ENCODE measurements around the gene C1GALT1. TPM values are rescaled to one million over a fixed set of nuclear protein-coding genes. Genes with fewer than 3 reads are reported as not detected.

C1GALT1 gene
- total RNA-seq, 1 donor from 2014 or later, result 63.4 TPM

- Mint-ChIP-seq H3K4me3 (ENCODE audit: low read depth) (no peak overlapping the region), H3K9me3 (ENCODE audit: low read depth) (peaks cover 28% of the 10 kb centered on the region), H3K36me3 (ENCODE audit: insufficient read depth) (peaks cover 41% of the 10 kb centered on the region), H3K27me3 (no peaks in the 10 kb centered on the region), H3K4me1 (ENCODE audit: low read depth) (peaks cover 10% of the 10 kb centered on the region), H3K27ac (no peak overlapping the region)
- DNase-seq (ENCODE audit: low spot score, unreplicated experiment), result no peak
- TF ChIP-seq CTCF (IDR thresholded peaks at IDR 0.05; ENCODE audit: unreplicated experiment), result no peak
Measured at GRCh38 chr7:7228967-7229366, 46.6 kb downstream of the C1GALT1 start.

GRCh38 chr7:7231000-7231399 lies 48.7 kb downstream of the C1GALT1 start:
- DNase-seq (ENCODE audit: low spot score, unreplicated experiment), result no peak
- H3K27me3 Mint-ChIP-seq, result no peaks in the 10 kb centered on the region
- no peak overlapping the region for H3K4me3 Mint-ChIP-seq (ENCODE audit: low read depth)
- peaks cover 29% of the 10 kb centered on the region for H3K36me3 Mint-ChIP-seq (ENCODE audit: insufficient read depth)
- TF ChIP-seq CTCF (IDR thresholded peaks at IDR 0.05; ENCODE audit: unreplicated experiment), result no peak
- peaks cover 18% of the 10 kb centered on the region for H3K4me1 Mint-ChIP-seq (ENCODE audit: low read depth)
- peaks cover 17% of the 10 kb centered on the region for H3K9me3 Mint-ChIP-seq (ENCODE audit: low read depth)
- H3K27ac Mint-ChIP-seq, result no peak overlapping the region

DNA sequence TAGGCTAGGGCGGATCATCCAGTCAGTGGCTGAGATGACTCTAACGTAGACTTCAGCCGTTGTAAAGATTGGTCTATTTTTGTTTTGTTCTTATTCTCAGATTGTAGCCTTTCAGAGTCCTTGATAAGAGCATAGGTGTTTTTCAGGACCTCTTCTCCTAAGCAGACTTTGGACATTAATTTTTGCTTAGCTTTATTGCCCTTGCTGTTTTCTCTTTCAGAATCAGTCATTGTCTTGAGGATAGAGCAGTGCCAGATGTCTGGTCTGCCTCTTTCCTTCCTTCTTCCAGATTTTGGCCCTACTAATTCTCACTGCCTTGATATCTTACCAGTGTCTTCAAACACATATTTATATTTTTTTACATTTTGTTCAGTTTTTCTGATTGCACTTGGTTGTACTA lies 49.5 kb downstream of the C1GALT1 start:
- peak overlapping the region; percentile 56 for H3K27ac Mint-ChIP-seq
- peaks cover 17% of the 10 kb centered on the region for H3K9me3 Mint-ChIP-seq (ENCODE audit: low read depth)
- H3K36me3 Mint-ChIP-seq (ENCODE audit: insufficient read depth), result peaks cover 28% of the 10 kb centered on the region
- H3K4me1 Mint-ChIP-seq (ENCODE audit: low read depth), result peaks cover 19% of the 10 kb centered on the region
- H3K27me3 Mint-ChIP-seq, result no peaks in the 10 kb centered on the region
- DNase-seq (ENCODE audit: low spot score, unreplicated experiment), result no peak
- TF ChIP-seq CTCF (IDR thresholded peaks at IDR 0.05; ENCODE audit: unreplicated experiment), result no peak
- no peak overlapping the region for H3K4me3 Mint-ChIP-seq (ENCODE audit: low read depth)

- DNase-seq (ENCODE audit: low spot score, unreplicated experiment), result no peak
- peaks cover 14% of the 10 kb centered on the region for H3K9me3 Mint-ChIP-seq (ENCODE audit: low read depth)
- H3K27me3 Mint-ChIP-seq, result no peaks in the 10 kb centered on the region
- TF ChIP-seq CTCF (IDR thresholded peaks at IDR 0.05; ENCODE audit: unreplicated experiment), result no peak
- H3K4me3 Mint-ChIP-seq (ENCODE audit: low read depth), result no peak overlapping the region
- no peak overlapping the region for H3K27ac Mint-ChIP-seq
- peaks cover 36% of the 10 kb centered on the region for H3K36me3 Mint-ChIP-seq (ENCODE audit: insufficient read depth)
- peaks cover 25% of the 10 kb centered on the region for H3K4me1 Mint-ChIP-seq (ENCODE audit: low read depth)
Measured at GRCh38 chr7:7235347-7235746, 53.0 kb downstream of the C1GALT1 start.

DNA sequence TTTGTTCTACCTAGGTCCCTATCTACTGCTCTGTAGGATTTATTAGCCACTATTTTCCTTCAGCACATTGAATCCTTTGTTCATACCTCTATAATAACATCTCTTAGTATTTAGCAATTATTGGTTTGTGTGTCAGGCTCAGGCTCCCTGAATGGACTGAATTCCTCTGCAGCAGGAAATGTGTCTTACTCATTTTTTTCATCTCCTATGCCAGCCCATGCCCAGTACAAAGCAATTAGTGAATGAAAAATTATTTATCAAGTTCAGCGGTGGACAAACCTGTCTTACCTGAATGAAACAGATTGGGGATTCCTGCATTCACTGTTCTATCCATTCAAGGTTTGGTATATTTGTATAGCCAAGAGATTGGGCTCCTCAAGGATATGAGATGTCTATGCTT lies 53.7 kb downstream of the C1GALT1 start:
- Mint-ChIP-seq H3K27me3 (no peaks in the 10 kb centered on the region), H3K36me3 (ENCODE audit: insufficient read depth) (peaks cover 34% of the 10 kb centered on the region), H3K4me3 (ENCODE audit: low read depth) (no peak overlapping the region), H3K9me3 (ENCODE audit: low read depth) (peaks cover 11% of the 10 kb centered on the region), H3K27ac (peak overlapping the region; percentile 33), H3K4me1 (ENCODE audit: low read depth) (peaks cover 25% of the 10 kb centered on the region)
- DNase-seq (ENCODE audit: low spot score, unreplicated experiment), result no peak
- TF ChIP-seq CTCF (IDR thresholded peaks at IDR 0.05; ENCODE audit: unreplicated experiment), result no peak
